GM12874 (cell line): Measurements from ENCODE around the gene ECHDC3.

Experiments
- TF ChIP-seq, protein P1 (sequence below): IDR thresholded peaks from 2 replicates; pipeline ENCODE4 v1.5.1; 2011; ENCODE audit warnings: low read depth, mild to moderate bottlenecking, control low read depth, low read length, moderate library complexity; ENCODE audit not compliant: insufficient read depth

The ECHDC3 gene

DNA sequence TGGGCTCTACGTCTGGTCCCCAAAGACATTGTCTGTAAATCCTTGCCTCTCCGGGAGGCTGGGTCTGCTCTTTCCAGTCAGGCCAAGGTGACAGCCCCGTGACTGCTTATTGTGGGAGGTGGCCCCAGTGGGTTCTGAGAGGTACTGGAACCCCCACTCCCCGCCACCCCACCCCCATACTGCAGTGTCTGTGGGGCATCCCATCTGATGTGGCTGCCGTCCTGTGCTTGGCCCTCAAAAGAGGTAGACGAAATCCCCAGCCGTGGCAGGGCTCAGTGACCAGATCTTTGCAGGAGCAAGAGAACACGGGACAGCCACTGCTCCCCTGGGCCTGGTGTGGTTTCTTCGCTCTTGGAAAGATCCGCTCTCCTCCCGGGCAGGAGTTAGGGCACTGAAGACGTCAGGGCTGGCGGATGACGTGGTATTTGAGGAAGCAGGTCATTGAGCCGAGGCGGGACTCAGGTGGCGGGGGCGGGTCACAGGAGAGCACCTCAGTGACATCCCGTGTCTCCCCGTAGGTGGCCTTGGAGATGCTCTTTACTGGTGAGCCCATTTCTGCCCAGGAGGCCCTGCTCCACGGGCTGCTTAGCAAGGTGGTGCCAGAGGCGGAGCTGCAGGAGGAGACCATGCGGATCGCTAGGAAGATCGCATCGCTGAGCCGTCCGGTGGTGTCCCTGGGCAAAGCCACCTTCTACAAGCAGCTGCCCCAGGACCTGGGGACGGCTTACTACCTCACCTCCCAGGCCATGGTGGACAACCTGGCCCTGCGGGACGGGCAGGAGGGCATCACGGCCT is 20.7 kb downstream of the ECHDC3 start:
- TF ChIP-seq, protein P1, sequence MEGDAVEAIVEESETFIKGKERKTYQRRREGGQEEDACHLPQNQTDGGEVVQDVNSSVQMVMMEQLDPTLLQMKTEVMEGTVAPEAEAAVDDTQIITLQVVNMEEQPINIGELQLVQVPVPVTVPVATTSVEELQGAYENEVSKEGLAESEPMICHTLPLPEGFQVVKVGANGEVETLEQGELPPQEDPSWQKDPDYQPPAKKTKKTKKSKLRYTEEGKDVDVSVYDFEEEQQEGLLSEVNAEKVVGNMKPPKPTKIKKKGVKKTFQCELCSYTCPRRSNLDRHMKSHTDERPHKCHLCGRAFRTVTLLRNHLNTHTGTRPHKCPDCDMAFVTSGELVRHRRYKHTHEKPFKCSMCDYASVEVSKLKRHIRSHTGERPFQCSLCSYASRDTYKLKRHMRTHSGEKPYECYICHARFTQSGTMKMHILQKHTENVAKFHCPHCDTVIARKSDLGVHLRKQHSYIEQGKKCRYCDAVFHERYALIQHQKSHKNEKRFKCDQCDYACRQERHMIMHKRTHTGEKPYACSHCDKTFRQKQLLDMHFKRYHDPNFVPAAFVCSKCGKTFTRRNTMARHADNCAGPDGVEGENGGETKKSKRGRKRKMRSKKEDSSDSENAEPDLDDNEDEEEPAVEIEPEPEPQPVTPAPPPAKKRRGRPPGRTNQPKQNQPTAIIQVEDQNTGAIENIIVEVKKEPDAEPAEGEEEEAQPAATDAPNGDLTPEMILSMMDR, result no peak

DNA sequence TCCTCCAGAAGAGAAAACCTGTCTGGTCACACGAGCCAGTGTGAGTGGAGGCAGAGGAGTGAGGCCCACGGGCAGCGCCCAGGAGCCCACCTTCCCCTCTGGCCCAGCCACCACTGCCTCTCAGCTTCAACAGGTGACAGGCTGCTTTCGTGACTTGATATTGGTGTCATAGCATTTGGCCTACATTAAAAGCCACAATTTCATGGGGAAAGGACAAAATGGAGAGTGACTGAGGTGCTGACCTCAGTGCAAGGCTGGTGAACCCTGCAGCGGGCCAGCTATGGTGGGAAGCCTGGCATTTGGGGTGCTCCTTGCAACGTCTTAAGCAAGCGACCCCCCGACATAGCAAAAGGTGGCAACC is 21.3 kb downstream of the ECHDC3 start:
- TF ChIP-seq, protein P1, result no peak

DNA sequence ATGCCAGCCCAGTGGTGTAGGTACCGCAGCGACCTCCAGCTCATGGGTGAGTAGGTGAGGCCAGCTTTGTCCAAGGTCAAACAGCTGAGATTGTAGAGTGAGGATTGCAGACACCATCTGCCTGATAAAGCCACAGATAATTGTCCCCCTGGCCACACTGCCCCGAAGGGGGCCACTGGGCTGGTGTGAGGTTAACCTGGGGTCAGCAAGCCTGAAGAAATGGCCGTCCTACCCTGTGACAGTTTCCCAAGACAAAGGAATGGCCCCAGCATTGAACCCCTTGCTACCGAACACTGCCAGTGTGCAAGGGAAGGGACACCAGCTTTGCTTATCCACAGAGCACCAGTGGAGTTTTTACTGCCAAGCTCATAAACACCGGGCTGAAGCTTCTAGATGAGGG is 23.0 kb downstream of the ECHDC3 start:
- TF ChIP-seq, protein P1, result no peak

DNA sequence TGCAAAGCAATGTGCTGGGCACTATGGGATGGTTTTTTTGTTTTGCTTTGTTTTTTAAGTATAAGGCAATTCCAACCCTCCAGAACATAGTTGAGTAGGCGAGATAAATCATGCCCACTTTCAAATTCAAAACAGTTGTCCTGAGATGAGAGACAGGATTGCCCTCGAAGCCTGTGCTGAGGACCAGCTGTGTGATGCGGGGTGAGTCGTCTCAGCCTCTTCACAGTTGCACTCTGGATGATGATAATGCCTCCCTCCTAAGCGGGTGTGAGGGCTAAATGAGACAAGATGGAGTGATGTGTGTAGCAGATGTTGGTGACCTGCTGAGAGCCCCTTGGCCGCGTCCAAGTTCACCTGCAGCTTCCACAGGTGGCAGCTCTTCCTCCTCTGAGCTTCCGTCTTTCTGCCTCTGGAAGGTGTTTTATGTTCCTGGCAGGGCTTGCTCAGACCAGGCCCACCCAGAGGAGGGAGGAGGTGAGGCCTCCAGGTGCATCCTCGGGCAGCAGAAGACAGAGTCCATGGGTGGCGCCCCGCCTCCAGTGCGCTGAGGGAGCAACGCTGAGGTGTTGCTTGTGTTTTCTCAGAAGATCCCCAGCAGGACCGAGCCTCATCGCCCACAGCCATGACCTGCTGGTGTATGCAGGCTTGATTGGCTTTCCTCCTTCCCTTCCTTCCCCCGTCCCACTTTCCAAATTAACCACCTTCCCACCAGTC is 30.6 kb downstream of the ECHDC3 start:
- TF ChIP-seq, protein P1, result no peak

DNA sequence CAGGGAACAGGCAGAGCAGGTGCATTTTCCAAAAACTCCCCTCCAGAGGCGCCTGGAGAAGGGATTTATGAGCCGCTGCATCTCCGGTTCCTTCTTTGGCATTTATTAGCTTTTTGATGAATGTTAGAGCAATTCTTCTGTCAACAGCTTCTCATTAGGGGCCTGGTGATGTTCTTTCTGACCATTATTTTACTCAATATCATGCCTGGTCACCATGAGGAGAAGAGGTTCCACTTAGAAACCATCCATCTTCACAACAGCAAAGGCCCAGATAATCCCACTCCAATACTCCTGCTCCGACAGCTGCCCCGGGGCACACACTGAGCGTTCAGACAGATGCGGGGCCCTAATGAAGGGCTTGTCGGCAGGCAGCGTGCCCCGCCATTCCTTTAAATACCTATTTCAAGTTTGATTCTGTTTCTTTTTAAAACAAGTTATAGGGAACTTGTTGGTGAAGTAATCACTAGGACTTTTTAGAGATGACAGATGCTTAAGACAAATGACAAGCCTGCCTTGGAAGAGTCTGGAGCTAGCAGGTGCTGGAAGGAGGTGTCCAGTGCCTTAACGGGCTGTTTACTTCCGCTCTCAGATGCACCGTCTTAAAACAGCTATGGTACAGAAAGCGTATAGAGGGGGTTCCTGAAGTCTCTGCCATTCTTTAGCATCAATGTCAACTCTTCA is 31.7 kb downstream of the ECHDC3 start:
- TF ChIP-seq, protein P1, result no peak

DNA sequence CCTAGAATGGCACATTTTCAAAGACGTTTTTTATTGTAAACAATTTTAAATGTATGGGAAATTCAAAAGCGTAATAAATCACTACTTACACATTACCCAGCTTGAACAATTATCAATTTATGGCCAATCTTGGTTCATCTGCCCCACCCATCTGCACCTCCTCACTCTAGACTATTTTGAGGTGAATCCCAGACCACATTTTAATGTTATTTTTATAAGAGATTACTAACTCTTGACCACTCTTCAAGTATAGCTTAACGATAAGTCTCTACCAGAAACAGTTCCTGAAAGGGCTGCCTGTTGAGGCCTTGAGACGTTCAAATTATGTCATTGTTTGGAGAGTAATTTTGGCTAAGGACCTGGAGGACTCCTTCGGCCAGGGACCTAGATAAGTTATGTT is 33.2 kb downstream of the ECHDC3 start:
- TF ChIP-seq, protein P1, result no peak

DNA sequence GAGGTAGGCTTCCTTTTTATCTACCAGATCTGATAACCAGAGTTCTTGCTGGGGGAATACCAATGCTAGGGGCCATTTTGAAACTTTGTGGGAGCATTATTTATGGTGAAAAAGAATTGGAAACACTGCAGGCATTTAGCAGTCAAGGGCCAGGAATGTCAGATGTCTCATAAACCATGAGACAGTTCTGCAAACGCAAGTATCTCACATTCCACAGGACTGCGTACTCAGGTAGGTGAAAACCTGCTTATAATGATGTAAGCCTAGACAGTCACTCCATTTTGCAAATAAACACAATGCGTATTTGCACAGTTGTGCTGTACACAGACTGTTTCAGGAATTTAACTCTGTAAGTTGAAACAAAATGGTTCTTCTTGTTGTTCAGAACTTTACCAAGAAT is 33.9 kb downstream of the ECHDC3 start:
- TF ChIP-seq, protein P1, result no peak
